GF-D8 (cell line): ENCODE results near the gene SLAMF6.
A peak's percentile ranks its signal among the peaks of the same experiment; 100 is the strongest.
"Not testable (repeated sequence)": the region's sequence is repeated elsewhere in the genome, so short reads cannot be mapped to it uniquely, and the experiment has no call there.

Experiments used
- DNase-seq: peaks from one replicate; lab custom pipeline; 2025; lab: John Stamatoyannopoulos, UW

Gene SLAMF6

GRCh38 chr1:160504651-160505050 lies 18.4 kb downstream of the SLAMF6 start:
- DNase-seq, result no peak

GRCh38 chr1:160503087-160503486 lies 20.0 kb downstream of the SLAMF6 start:
- no peak for DNase-seq

GRCh38 chr1:160500321-160500990 lies 22.6 kb downstream of the SLAMF6 start:
- no peak for DNase-seq

GRCh38 chr1:160499631-160500030 lies 23.4 kb downstream of the SLAMF6 start:
- DNase-seq, result peak; percentile 16

GRCh38 chr1:160498301-160499065 lies 24.6 kb downstream of the SLAMF6 start:
- DNase-seq, result not testable (repeated sequence)

GRCh38 chr1:160496334-160496733 lies 26.7 kb downstream of the SLAMF6 start:
- DNase-seq, result no peak

GRCh38 chr1:160494620-160495019 lies 28.4 kb downstream of the SLAMF6 start:
- DNase-seq, result no peak

- DNase-seq, result no peak
Measured at GRCh38 chr1:160492617-160493016, 30.4 kb downstream of the SLAMF6 start.

GRCh38 chr1:160491981-160492380 lies 31.1 kb downstream of the SLAMF6 start:
- DNase-seq, result no peak

GRCh38 chr1:160491017-160491416 lies 32.0 kb downstream of the SLAMF6 start:
- no peak for DNase-seq

- no peak for DNase-seq
Measured at GRCh38 chr1:160489513-160490261, 33.4 kb downstream of the SLAMF6 start.

GRCh38 chr1:160488347-160489058 lies 34.6 kb downstream of the SLAMF6 start:
- no peak for DNase-seq

GRCh38 chr1:160486453-160486852 lies 36.6 kb downstream of the SLAMF6 start:
- no peak for DNase-seq

- DNase-seq, result no peak
Measured at GRCh38 chr1:160483505-160484185, 39.4 kb downstream of the SLAMF6 start.

- no peak for DNase-seq
Measured at GRCh38 chr1:160481979-160482596, 41.0 kb downstream of the SLAMF6 start.

GRCh38 chr1:160480781-160481180 lies 42.3 kb downstream of the SLAMF6 start:
- DNase-seq, result not testable (repeated sequence)

- DNase-seq, result not testable (repeated sequence)
Measured at GRCh38 chr1:160479091-160479490, 44.0 kb downstream of the SLAMF6 start.

GRCh38 chr1:160474392-160475242 lies 48.4 kb downstream of the SLAMF6 start:
- DNase-seq, result no peak

- no peak for DNase-seq
Measured at GRCh38 chr1:160472112-160472511, 50.9 kb downstream of the SLAMF6 start.

GRCh38 chr1:160471253-160471652 lies 51.8 kb downstream of the SLAMF6 start:
- no peak for DNase-seq
